ENCODE data around the gene FAM78B. TPM values are rescaled to one million over a fixed set of nuclear protein-coding genes. Genes with fewer than 3 reads are reported as not detected.

Gene FAM78B
- total and polyA plus RNA-seq, 2 experiments from 2014 or later: 0.77 TPM; not detected in 1

DNA sequence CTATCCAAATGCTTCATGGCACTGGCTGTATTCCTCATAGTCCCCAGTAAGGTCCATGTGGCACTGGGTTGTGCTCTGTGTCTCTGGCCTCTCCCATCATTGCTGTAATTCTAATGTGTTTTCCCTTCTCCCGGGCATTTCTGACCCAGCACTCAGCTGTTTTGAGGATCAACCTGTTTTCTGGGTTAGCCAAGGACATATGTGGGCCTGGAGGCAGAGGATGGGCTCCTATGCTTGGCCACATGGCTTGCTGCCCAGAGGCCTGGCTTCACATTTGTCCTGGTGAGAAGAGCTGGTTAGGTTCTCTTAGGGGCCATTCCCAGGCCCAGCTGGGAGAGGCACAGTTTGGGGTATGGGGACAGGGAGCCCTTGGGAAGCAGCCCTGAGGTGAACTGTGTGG, 103.1 kb downstream of the FAM78B start:
- WGBS (ENCODE audit: low lambda C conversion rate, missing lambda C conversion rate): 81% methylated on average over 1 of the region's 1 CpG
- no peaks in the 10 kb centered on the region for H3K4me1 ChIP-seq (ENCODE audit: insufficient read depth)
- H4K20me1 ChIP-seq (ENCODE audit: insufficient read depth, poor library complexity, severe bottlenecking): no peaks in the 10 kb centered on the region
- H3K9me3 ChIP-seq (ENCODE audit: low read depth): no peaks in the 10 kb centered on the region
- no peaks in the 10 kb centered on the region for H3K79me2 ChIP-seq
- no peaks in the 10 kb centered on the region for H3K36me3 ChIP-seq (replicated peaks; ENCODE audit: insufficient read depth, low read depth)
- DNase-seq (ENCODE audit: low spot score): no peak
- no peak overlapping the region for H3K4me2 ChIP-seq
- H3K27ac ChIP-seq: no peak overlapping the region
- H3K27me3 ChIP-seq: no peaks in the 10 kb centered on the region
- TF ChIP-seq EZH2 (IDR thresholded peaks at IDR 0.05; ENCODE audit: borderline replicate concordance) (no peak), EZH2phosphoT487 (IDR thresholded peaks at IDR 0.05; ENCODE audit: low read depth, severe bottlenecking, unreplicated experiment) (no peak)
- TF ChIP-seq, protein P1, sequence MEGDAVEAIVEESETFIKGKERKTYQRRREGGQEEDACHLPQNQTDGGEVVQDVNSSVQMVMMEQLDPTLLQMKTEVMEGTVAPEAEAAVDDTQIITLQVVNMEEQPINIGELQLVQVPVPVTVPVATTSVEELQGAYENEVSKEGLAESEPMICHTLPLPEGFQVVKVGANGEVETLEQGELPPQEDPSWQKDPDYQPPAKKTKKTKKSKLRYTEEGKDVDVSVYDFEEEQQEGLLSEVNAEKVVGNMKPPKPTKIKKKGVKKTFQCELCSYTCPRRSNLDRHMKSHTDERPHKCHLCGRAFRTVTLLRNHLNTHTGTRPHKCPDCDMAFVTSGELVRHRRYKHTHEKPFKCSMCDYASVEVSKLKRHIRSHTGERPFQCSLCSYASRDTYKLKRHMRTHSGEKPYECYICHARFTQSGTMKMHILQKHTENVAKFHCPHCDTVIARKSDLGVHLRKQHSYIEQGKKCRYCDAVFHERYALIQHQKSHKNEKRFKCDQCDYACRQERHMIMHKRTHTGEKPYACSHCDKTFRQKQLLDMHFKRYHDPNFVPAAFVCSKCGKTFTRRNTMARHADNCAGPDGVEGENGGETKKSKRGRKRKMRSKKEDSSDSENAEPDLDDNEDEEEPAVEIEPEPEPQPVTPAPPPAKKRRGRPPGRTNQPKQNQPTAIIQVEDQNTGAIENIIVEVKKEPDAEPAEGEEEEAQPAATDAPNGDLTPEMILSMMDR (IDR thresholded peaks at IDR 0.05; ENCODE audit: poor library complexity): no peak
- H3K9me2 ChIP-seq (replicated peaks; ENCODE audit: insufficient read depth): no peaks in the 10 kb centered on the region
- no peak overlapping the region for H2AFZ ChIP-seq
- H3K4me3 ChIP-seq: no peak overlapping the region

DNA sequence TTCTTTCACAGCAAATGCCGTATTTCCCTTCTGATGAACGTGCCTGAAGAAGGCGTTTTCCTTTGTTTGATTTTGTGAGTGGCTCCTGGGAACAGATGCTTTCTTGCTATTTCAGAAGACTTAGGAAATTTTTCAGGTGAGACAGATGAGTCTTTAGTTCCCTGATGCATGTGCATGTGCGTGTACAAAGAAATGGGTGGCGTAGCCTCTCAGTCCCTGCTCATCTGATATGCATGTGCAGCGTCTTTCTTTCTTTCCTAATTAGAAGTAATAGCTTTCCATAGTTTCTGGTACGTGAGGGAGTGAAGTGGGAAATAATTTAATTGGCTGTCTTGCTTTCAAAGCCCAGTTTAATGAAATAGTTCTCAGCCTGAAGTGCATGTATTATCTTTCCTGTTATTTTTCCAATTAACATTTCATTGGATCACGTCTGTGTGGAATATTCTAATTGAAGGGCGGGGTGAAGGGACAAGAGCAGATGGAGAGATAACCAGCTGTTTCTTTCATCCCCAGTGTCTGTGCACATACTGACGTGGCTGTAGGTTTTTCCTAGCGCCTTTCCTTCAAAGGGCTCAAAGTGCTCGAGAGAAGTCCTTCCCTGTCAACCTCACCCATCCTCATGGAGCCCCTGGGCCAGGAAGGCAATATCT, 104.3 kb downstream of the FAM78B start:
- no peak for DNase-seq (ENCODE audit: low spot score)
- Histone ChIP-seq H2AFZ (no peak overlapping the region), H3K4me1 (ENCODE audit: insufficient read depth) (no peaks in the 10 kb centered on the region), H3K27me3 (no peaks in the 10 kb centered on the region), H3K27ac (no peak overlapping the region), H3K79me2 (no peaks in the 10 kb centered on the region), H4K20me1 (ENCODE audit: insufficient read depth, poor library complexity, severe bottlenecking) (no peaks in the 10 kb centered on the region), H3K4me2 (no peak overlapping the region), H3K36me3 (replicated peaks; ENCODE audit: insufficient read depth, low read depth) (no peaks in the 10 kb centered on the region), H3K4me3 (no peak overlapping the region), H3K9me2 (replicated peaks; ENCODE audit: insufficient read depth) (no peaks in the 10 kb centered on the region), H3K9me3 (ENCODE audit: low read depth) (no peaks in the 10 kb centered on the region)
- TF ChIP-seq, protein P1 (IDR thresholded peaks at IDR 0.05; ENCODE audit: poor library complexity): no peak
- TF ChIP-seq EZH2phosphoT487 (IDR thresholded peaks at IDR 0.05; ENCODE audit: low read depth, severe bottlenecking, unreplicated experiment) (no peak), EZH2 (IDR thresholded peaks at IDR 0.05; ENCODE audit: borderline replicate concordance) (no peak)
- 79% methylated on average over 12 of the region's 12 CpGs for WGBS (ENCODE audit: low lambda C conversion rate, missing lambda C conversion rate)

DNA sequence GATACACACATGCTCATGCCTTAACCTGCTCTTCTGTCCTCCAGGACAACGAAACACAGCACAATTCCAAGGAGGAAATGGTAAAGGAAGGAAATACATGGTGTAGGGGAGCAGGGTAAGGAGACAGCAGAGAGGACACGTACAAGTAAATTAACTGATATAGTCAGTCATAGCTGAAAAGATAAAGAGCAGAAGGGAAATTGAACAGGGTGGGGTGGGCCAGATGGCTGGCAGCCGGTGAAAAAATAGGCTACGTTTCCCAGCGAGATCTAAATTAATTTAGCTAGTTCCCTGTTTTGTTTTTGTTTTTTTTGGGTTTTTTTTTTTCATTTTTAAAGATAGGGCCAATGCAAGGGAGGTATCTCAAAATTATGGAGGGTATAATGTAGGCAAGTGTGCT, 109.2 kb downstream of the FAM78B start:
- no peaks in the 10 kb centered on the region for H4K20me1 ChIP-seq (ENCODE audit: insufficient read depth, poor library complexity, severe bottlenecking)
- H3K36me3 ChIP-seq (replicated peaks; ENCODE audit: insufficient read depth, low read depth): no peaks in the 10 kb centered on the region
- H3K4me2 ChIP-seq: no peak overlapping the region
- no peaks in the 10 kb centered on the region for H3K27me3 ChIP-seq
- H3K4me3 ChIP-seq: no peak overlapping the region
- no peaks in the 10 kb centered on the region for H3K79me2 ChIP-seq
- H3K4me1 ChIP-seq (ENCODE audit: insufficient read depth): no peaks in the 10 kb centered on the region
- H2AFZ ChIP-seq: no peak overlapping the region
- H3K27ac ChIP-seq: no peak overlapping the region
- TF ChIP-seq EZH2 (IDR thresholded peaks at IDR 0.05; ENCODE audit: borderline replicate concordance) (no peak), EZH2phosphoT487 (IDR thresholded peaks at IDR 0.05; ENCODE audit: low read depth, severe bottlenecking, unreplicated experiment) (no peak)
- TF ChIP-seq, protein P1 (IDR thresholded peaks at IDR 0.05; ENCODE audit: poor library complexity): no peak
- H3K9me2 ChIP-seq (replicated peaks; ENCODE audit: insufficient read depth): no peaks in the 10 kb centered on the region
- 82% methylated on average over 5 of the region's 5 CpGs for WGBS (ENCODE audit: low lambda C conversion rate, missing lambda C conversion rate)
- DNase-seq (ENCODE audit: low spot score): no peak
- H3K9me3 ChIP-seq (ENCODE audit: low read depth): no peaks in the 10 kb centered on the region
